ENCODE data around the gene SNTG2. TPM values are rescaled to one million over a fixed set of nuclear protein-coding genes. Genes with fewer than 3 reads are reported as not detected.

SNTG2 gene
- total and polyA plus RNA-seq, 2 donors (not counting 1 experiment from before 2014, with no cell fraction given) = 0.06 TPM; not detected in 1

GRCh38 chr2:1350111-1350510 is 399.5 kb downstream of the SNTG2 start:
- Histone ChIP-seq H3K79me2 (ENCODE audit: control insufficient read depth, insufficient read depth, low read length) (no peaks in the 10 kb centered on the region), H3K9me3 (ENCODE audit: control insufficient read depth, insufficient read depth, low read depth, low read length) (no peaks in the 10 kb centered on the region), H3K4me1 (ENCODE audit: control insufficient read depth, extremely low read depth, insufficient read depth, low read length) (no peaks in the 10 kb centered on the region), H3K9ac (ENCODE audit: insufficient read depth, low read length) (no peak overlapping the region), H3K36me3 (ENCODE audit: control insufficient read depth, insufficient read depth, low read length) (no peaks in the 10 kb centered on the region), H3K27me3 (ENCODE audit: control insufficient read depth, insufficient read depth, low read length) (no peaks in the 10 kb centered on the region), H3K4me2 (ENCODE audit: extremely low read depth, insufficient read depth, low read length) (no peak overlapping the region), H3K27ac (ENCODE audit: insufficient read depth, low read length) (no peak overlapping the region), H3K4me3 (replicated peaks in 1 of 4; ENCODE audit: control extremely low read depth in 1 of 4, insufficient read depth in 1 of 4, low read depth in 3 of 4, low read length in 4 of 4) (no peak overlapping the region), H2AFZ (ENCODE audit: low read length) (no peak overlapping the region), H4K20me1 (ENCODE audit: control insufficient read depth, extremely low read depth, insufficient read depth, low read length) (no peaks in the 10 kb centered on the region)
- TF ChIP-seq EZH2 (IDR thresholded peaks at IDR 0.05; ENCODE audit: low read length, missing control alignments) (no peak), CTCF (conservative IDR thresholded peaks at IDR 0.05 in 1 of 2, IDR thresholded peaks at IDR 0.05 in 1 of 2; ENCODE audit: low read depth in 1 of 2, low read length in 2 of 2) (no peak)
- DNase-seq (ENCODE audit: low read depth in 2 of 2) = no peak

GRCh38 chr2:1353124-1353523 is 402.5 kb downstream of the SNTG2 start:
- H3K4me2 ChIP-seq (ENCODE audit: extremely low read depth, insufficient read depth, low read length) = no peak overlapping the region
- TF ChIP-seq CTCF (conservative IDR thresholded peaks at IDR 0.05 in 1 of 2, IDR thresholded peaks at IDR 0.05 in 1 of 2; ENCODE audit: low read depth in 1 of 2, low read length in 2 of 2) (no peak), EZH2 (IDR thresholded peaks at IDR 0.05; ENCODE audit: low read length, missing control alignments) (no peak)
- H3K27me3 ChIP-seq (ENCODE audit: control insufficient read depth, insufficient read depth, low read length) = no peaks in the 10 kb centered on the region
- H3K9me3 ChIP-seq (ENCODE audit: control insufficient read depth, insufficient read depth, low read depth, low read length) = no peaks in the 10 kb centered on the region
- no peaks in the 10 kb centered on the region for H3K79me2 ChIP-seq (ENCODE audit: control insufficient read depth, insufficient read depth, low read length)
- H3K9ac ChIP-seq (ENCODE audit: insufficient read depth, low read length) = no peak overlapping the region
- no peak overlapping the region for H2AFZ ChIP-seq (ENCODE audit: low read length)
- H4K20me1 ChIP-seq (ENCODE audit: control insufficient read depth, extremely low read depth, insufficient read depth, low read length) = no peaks in the 10 kb centered on the region
- DNase-seq (ENCODE audit: low read depth in 2 of 2) = no peak
- H3K36me3 ChIP-seq (ENCODE audit: control insufficient read depth, insufficient read depth, low read length) = no peaks in the 10 kb centered on the region
- no peak overlapping the region for H3K27ac ChIP-seq (ENCODE audit: insufficient read depth, low read length)
- no peak overlapping the region for H3K4me3 ChIP-seq (replicated peaks in 1 of 4; ENCODE audit: control extremely low read depth in 1 of 4, insufficient read depth in 1 of 4, low read depth in 3 of 4, low read length in 4 of 4)
- H3K4me1 ChIP-seq (ENCODE audit: control insufficient read depth, extremely low read depth, insufficient read depth, low read length) = no peaks in the 10 kb centered on the region

GRCh38 chr2:1353543-1353942 is 402.9 kb downstream of the SNTG2 start:
- TF ChIP-seq EZH2 (IDR thresholded peaks at IDR 0.05; ENCODE audit: low read length, missing control alignments) (no peak), CTCF (conservative IDR thresholded peaks at IDR 0.05 in 1 of 2, IDR thresholded peaks at IDR 0.05 in 1 of 2; ENCODE audit: low read depth in 1 of 2, low read length in 2 of 2) (no peak)
- H3K4me3 ChIP-seq (replicated peaks in 1 of 4; ENCODE audit: control extremely low read depth in 1 of 4, insufficient read depth in 1 of 4, low read depth in 3 of 4, low read length in 4 of 4) = no peak overlapping the region
- H2AFZ ChIP-seq (ENCODE audit: low read length) = no peak overlapping the region
- no peaks in the 10 kb centered on the region for H4K20me1 ChIP-seq (ENCODE audit: control insufficient read depth, extremely low read depth, insufficient read depth, low read length)
- no peaks in the 10 kb centered on the region for H3K79me2 ChIP-seq (ENCODE audit: control insufficient read depth, insufficient read depth, low read length)
- no peak overlapping the region for H3K9ac ChIP-seq (ENCODE audit: insufficient read depth, low read length)
- no peaks in the 10 kb centered on the region for H3K36me3 ChIP-seq (ENCODE audit: control insufficient read depth, insufficient read depth, low read length)
- H3K4me2 ChIP-seq (ENCODE audit: extremely low read depth, insufficient read depth, low read length) = no peak overlapping the region
- no peak overlapping the region for H3K27ac ChIP-seq (ENCODE audit: insufficient read depth, low read length)
- no peaks in the 10 kb centered on the region for H3K4me1 ChIP-seq (ENCODE audit: control insufficient read depth, extremely low read depth, insufficient read depth, low read length)
- no peak for DNase-seq (ENCODE audit: low read depth in 2 of 2)
- H3K27me3 ChIP-seq (ENCODE audit: control insufficient read depth, insufficient read depth, low read length) = no peaks in the 10 kb centered on the region
- no peaks in the 10 kb centered on the region for H3K9me3 ChIP-seq (ENCODE audit: control insufficient read depth, insufficient read depth, low read depth, low read length)
